ENCODE results near the gene PDE4D.

The PDE4D gene

GRCh38 chr5:59351076-59351794 is 542.3 kb downstream of the PDE4D start:
- no peak for DNase-seq

- DNase-seq: no peak
These were observed 545.3 kb downstream of the PDE4D start for GRCh38 chr5:59348189-59348588.

GRCh38 chr5:59346982-59347381 is 546.5 kb downstream of the PDE4D start:
- no peak for DNase-seq

GRCh38 chr5:59346514-59346913 is 547.0 kb downstream of the PDE4D start:
- no peak for DNase-seq

- DNase-seq: no peak
These were observed 551.3 kb downstream of the PDE4D start for GRCh38 chr5:59342181-59342580.

GRCh38 chr5:59341760-59342159 is 551.8 kb downstream of the PDE4D start:
- no peak for DNase-seq

- no peak for DNase-seq
These were observed 552.4 kb downstream of the PDE4D start for GRCh38 chr5:59341155-59341554.

- DNase-seq: no peak
These were observed 552.9 kb downstream of the PDE4D start for GRCh38 chr5:59340637-59341036.

- DNase-seq: no peak
These were observed 556.3 kb downstream of the PDE4D start for GRCh38 chr5:59337240-59337639.

- no peak for DNase-seq
These were observed 558.0 kb downstream of the PDE4D start for GRCh38 chr5:59335544-59335943.

- no peak for DNase-seq
These were observed 560.1 kb downstream of the PDE4D start for GRCh38 chr5:59333416-59333815.

- DNase-seq: no peak
These were observed 561.1 kb downstream of the PDE4D start for GRCh38 chr5:59332236-59332973.

- no peak for DNase-seq
These were observed 562.8 kb downstream of the PDE4D start for GRCh38 chr5:59330680-59331079.

- DNase-seq: no peak
These were observed 564.7 kb downstream of the PDE4D start for GRCh38 chr5:59328709-59329296.

GRCh38 chr5:59327191-59327980 is 566.1 kb downstream of the PDE4D start:
- DNase-seq: no peak

- DNase-seq: no peak
These were observed 566.9 kb downstream of the PDE4D start for GRCh38 chr5:59326596-59326995.

- DNase-seq: no peak
These were observed 568.5 kb downstream of the PDE4D start for GRCh38 chr5:59325070-59325469.

GRCh38 chr5:59322894-59323293 is 570.6 kb downstream of the PDE4D start:
- no peak for DNase-seq

- no peak for DNase-seq
These were observed 571.5 kb downstream of the PDE4D start for GRCh38 chr5:59322058-59322457.

GRCh38 chr5:59321642-59322041 is 571.9 kb downstream of the PDE4D start:
- no peak for DNase-seq

- DNase-seq: no peak
These were observed 573.1 kb downstream of the PDE4D start for GRCh38 chr5:59320420-59320819.

- DNase-seq: no peak
These were observed 574.3 kb downstream of the PDE4D start for GRCh38 chr5:59319250-59319649.

- DNase-seq: no peak
These were observed 575.7 kb downstream of the PDE4D start for GRCh38 chr5:59317774-59318205.

All from activated T-cell treated with anti-CD3 and anti-CD28 coated beads for 4 hours (primary cell).